SK-N-SH (cell line): ENCODE measurements around the gene MINDY1. TPM values are rescaled to one million over a fixed set of nuclear protein-coding genes. Genes with fewer than 3 reads are reported as not detected.
A peak's percentile ranks its signal among the peaks of the same experiment; 100 is the strongest.

Experiments
- CTCF ChIA-PET: fragments of 300-600, 350-600 bp; formaldehyde crosslinking; extraction: SDS; loops from one replicate; lab custom pipeline; 2021; lab: Yijun Ruan, JAX
- POLR2A ChIA-PET: fragments of 350-600 bp; sonication (Branson Sonifier 250); formaldehyde crosslinking; extraction: SDS; loops from one replicate; lab custom pipeline; 2020; ENCODE audit warnings: antibody characterized with exemption, inconsistent platforms; lab: Yijun Ruan, JAX
- DNase-seq: peaks from one replicate; pipeline ENCODE4 v3.0.0; 2012
- H2AFZ ChIP-seq: fragments of 200-600 bp; sonication (generic); 2 replicates; pipeline ENCODE4 v1.8.1; 2016; ENCODE audit warnings: antibody characterized with exemption, mild to moderate bottlenecking, low read depth
- H3F3A ChIP-seq: fragments of 200-600 bp; sonication (generic); replicated peaks from 2 replicates; pipeline ENCODE3; 2016; ENCODE audit warnings: antibody characterized with exemption, mild to moderate bottlenecking; ENCODE audit not compliant: insufficient read depth
- H3K27ac ChIP-seq, 2 experiments: fragments of 200-500 bp in 1 of 2; fragments of 200-600 bp in 1 of 2; sonication (Bioruptor generic) in 1 of 2; sonication (generic), shearing (Covaris generic) in 1 of 2; 2 replicates each; pipeline versions ENCODE4 v1.5.1 to v1.6.1; 2014 to 2016; ENCODE audit warnings: low read depth in 2 of 2, inconsistent platforms in 1 of 2, low read length in 1 of 2, mild to moderate bottlenecking in 1 of 2, mixed read lengths in 1 of 2
- H3K27me3 ChIP-seq: fragments of 200-600 bp; sonication (generic), shearing (Covaris generic); 2 replicates; pipeline ENCODE4 v1.6.1; 2016; ENCODE audit warnings: mixed run types; ENCODE audit not compliant: insufficient read depth
- H3K36me3 ChIP-seq, 2 experiments: fragments of 200-500 bp in 1 of 2; fragments of 200-600 bp in 1 of 2; sonication (Bioruptor generic) in 1 of 2; sonication (generic) in 1 of 2; replicated peaks in 1 of 2; 2 replicates each; pipeline versions ENCODE3 to v1.5.1; 2014 to 2016; ENCODE audit warnings: low read length in 1 of 2, mild to moderate bottlenecking in 1 of 2; ENCODE audit not compliant: insufficient read depth in 2 of 2, control insufficient read depth in 1 of 2
- H3K4me1 ChIP-seq, 2 experiments: fragments of 200-500 bp in 1 of 2; fragments of 200-600 bp in 1 of 2; sonication (Bioruptor generic) in 1 of 2; sonication (generic), shearing (Covaris generic) in 1 of 2; 2 replicates each; pipeline versions ENCODE4 v1.5.1 to v1.6.1; 2014 to 2016; ENCODE audit warnings: low read depth in 1 of 2, low read length in 1 of 2, mixed run types in 1 of 2; ENCODE audit not compliant: insufficient read depth in 2 of 2, control insufficient read depth in 1 of 2
- H3K4me2 ChIP-seq: fragments of 200-600 bp; sonication (generic), shearing (Covaris generic); 2 replicates; pipeline ENCODE4 v1.6.1; 2017; ENCODE audit warnings: mixed run types
- H3K4me3 ChIP-seq, 2 experiments: fragments of 200-500 bp in 1 of 2; fragments of 200-600 bp in 1 of 2; sonication (Bioruptor generic) in 1 of 2; sonication (generic), shearing (Covaris generic) in 1 of 2; 2 replicates each; pipeline versions ENCODE4 v1.5.1 to v1.8.1; 2014 to 2016; ENCODE audit warnings: low read depth in 2 of 2, inconsistent platforms in 1 of 2, low read length in 1 of 2, mild to moderate bottlenecking in 1 of 2, mixed read lengths in 1 of 2, moderate library complexity in 1 of 2
- H3K79me2 ChIP-seq: fragments of 200-600 bp; sonication (generic); 2 replicates; pipeline ENCODE4 v1.8.1; 2017; ENCODE audit warnings: mild to moderate bottlenecking; ENCODE audit not compliant: insufficient read depth
- H3K9ac ChIP-seq: fragments of 200-600 bp; sonication (generic); 2 replicates; pipeline ENCODE4 v1.6.1; 2017; ENCODE audit warnings: mixed run types
- H3K9me2 ChIP-seq: fragments of 200-600 bp; sonication (generic); 2 replicates; pipeline ENCODE4 v1.6.1; 2017; ENCODE audit warnings: mixed run types
- H3K9me3 ChIP-seq: fragments of 200-600 bp; sonication (generic); 2 replicates; pipeline ENCODE4 v1.6.1; 2017; ENCODE audit warnings: mixed run types, mild to moderate bottlenecking, moderate library complexity
- H4K20me1 ChIP-seq: fragments of 200-600 bp; sonication (generic); 2 replicates; pipeline ENCODE4 v1.6.1; 2017; ENCODE audit warnings: mild to moderate bottlenecking, mixed run types; ENCODE audit not compliant: insufficient read depth
- EZH2phosphoT487 ChIP-seq: fragments of 200-600 bp; sonication (generic); IDR thresholded peaks from 2 replicates; pipeline ENCODE4 v1.6.1; 2017; ENCODE audit warnings: low read depth, mixed run types, mild to moderate bottlenecking, antibody characterized with exemption, moderate library complexity, borderline replicate concordance
- FOXJ3 ChIP-seq: sonication (generic); formaldehyde crosslinking; IDR thresholded peaks from 2 replicates; pipeline ENCODE4 v1.5.1; 2020; ENCODE audit warnings: mild to moderate bottlenecking, missing genetic modification reagents
- GABPA ChIP-seq: IDR thresholded peaks from 2 replicates; pipeline ENCODE4 v1.4.0; 2012; ENCODE audit warnings: low read depth, mild to moderate bottlenecking
- JUND ChIP-seq: IDR thresholded peaks from 2 replicates; pipeline ENCODE4 v1.4.0; 2012
- NRF1 ChIP-seq: IDR thresholded peaks from 2 replicates; pipeline ENCODE4 v1.6.1; 2012; ENCODE audit warnings: low read depth, mild to moderate bottlenecking, low read length
- POLR2AphosphoS5 ChIP-seq: IDR thresholded peaks from 2 replicates; pipeline ENCODE4 v1.6.1; 2012; ENCODE audit warnings: low read depth, low read length
- RCOR1 ChIP-seq: fragments of 150-350 bp; IDR thresholded peaks from 2 replicates; pipeline ENCODE4 v1.6.1; 2017; ENCODE audit warnings: antibody characterized with exemption, low read length
- RXRA ChIP-seq: IDR thresholded peaks from 2 replicates; pipeline ENCODE4 v1.4.0; 2012; ENCODE audit warnings: low read depth, mild to moderate bottlenecking, borderline replicate concordance
- SMC3 ChIP-seq: IDR thresholded peaks from 2 replicates; pipeline ENCODE4 v1.6.1; 2012; ENCODE audit warnings: low read depth, low read length, improper control_type of control experiment
- YY1 ChIP-seq: IDR thresholded peaks from 2 replicates; pipeline ENCODE4 v1.4.0; 2012; ENCODE audit warnings: low read depth, mild to moderate bottlenecking
- WGBS: methylation state at CpG from one replicate; pipeline ENCODE4 v1.1.6; 2017; ENCODE audit warnings: low lambda C conversion rate; 5-methylcytosine and 5-hydroxymethylcytosine counted together
- polyA plus RNA-seq, 3 experiments: library from polyadenylated mRNA; depleted of rRNA; stranded (reverse); fragments of >200 nt; gene quantifications; 2 replicates each; pipeline ENCODE4 v1.2.3, GENCODE V29; 2012
- TF ChIP-seq, protein P1 (sequence below): IDR thresholded peaks from 2 replicates; pipeline ENCODE4; 2012
- TF ChIP-seq, protein P2 (sequence below): IDR thresholded peaks from 2 replicates; pipeline ENCODE4 v1.4.0; 2012; ENCODE audit warnings: low read depth, borderline replicate concordance

MINDY1 gene
- polyA plus RNA-seq, 1 of the 3 experiments (the other 2 are of a cell fraction): 6.0 TPM

DNA sequence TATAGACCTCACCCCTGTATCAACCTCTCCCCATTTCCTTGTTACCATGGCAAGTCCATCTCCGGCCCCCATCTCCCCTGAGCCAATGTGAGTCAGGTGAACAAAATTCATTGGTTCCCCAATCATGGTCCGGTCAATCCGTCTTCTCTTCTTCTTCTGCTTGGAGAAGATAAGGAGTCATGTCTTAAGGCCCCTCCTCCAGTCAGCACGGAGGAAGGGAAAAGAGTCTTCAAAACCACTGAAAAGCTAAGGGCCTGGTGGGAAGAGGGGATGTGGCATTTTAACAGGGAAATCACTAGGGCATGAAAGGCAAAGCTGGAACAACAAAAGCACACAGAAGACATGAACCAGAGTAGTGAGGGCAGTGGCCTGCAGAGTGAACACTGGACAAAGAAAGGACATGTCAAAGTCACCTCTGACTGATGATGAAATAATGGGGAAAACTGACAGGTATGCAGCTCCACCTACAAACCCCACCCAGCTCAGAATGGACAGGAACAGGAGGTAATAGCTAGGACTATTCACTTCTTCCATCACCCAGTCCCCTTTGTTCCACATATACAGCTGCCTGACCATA, 48.4 kb upstream of the MINDY1 start:
- H3K4me3 ChIP-seq: no peak overlapping the region
- H2AFZ ChIP-seq: no peak overlapping the region
- no peak overlapping the region for H3K27ac ChIP-seq
- POLR2A ChIA-PET: no interaction called here
- H3K9me3 ChIP-seq: no peaks in the 10 kb centered on the region
- H3K9me2 ChIP-seq: no peaks in the 10 kb centered on the region
- no peak overlapping the region for H3K9ac ChIP-seq
- CTCF ChIA-PET: interaction anchor here (1.0 kb wide), 1 partner anchor 30 kb away, joined by 6 read pairs; no protein-coding TSS in a partner anchor
- peaks cover 52% of the 10 kb centered on the region for H3K79me2 ChIP-seq
- WGBS: 86% methylated on average over 4 of the region's 4 CpGs
- H4K20me1 ChIP-seq: peaks cover 36% of the 10 kb centered on the region
- H3K4me1 ChIP-seq: peaks cover 7 to 23% of the 10 kb centered on the region in 2 experiments; a peak in 3 of 4 replicates
- peaks cover 56 to 65% of the 10 kb centered on the region in 2 experiments for H3K36me3 ChIP-seq
- no peaks in the 10 kb centered on the region for H3K27me3 ChIP-seq
- TF ChIP-seq, protein P1, sequence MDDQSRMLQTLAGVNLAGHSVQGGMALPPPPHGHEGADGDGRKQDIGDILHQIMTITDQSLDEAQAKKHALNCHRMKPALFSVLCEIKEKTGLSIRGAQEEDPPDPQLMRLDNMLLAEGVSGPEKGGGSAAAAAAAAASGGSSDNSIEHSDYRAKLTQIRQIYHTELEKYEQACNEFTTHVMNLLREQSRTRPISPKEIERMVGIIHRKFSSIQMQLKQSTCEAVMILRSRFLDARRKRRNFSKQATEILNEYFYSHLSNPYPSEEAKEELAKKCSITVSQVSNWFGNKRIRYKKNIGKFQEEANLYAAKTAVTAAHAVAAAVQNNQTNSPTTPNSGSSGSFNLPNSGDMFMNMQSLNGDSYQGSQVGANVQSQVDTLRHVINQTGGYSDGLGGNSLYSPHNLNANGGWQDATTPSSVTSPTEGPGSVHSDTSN: no peak
- TF ChIP-seq, protein P2, sequence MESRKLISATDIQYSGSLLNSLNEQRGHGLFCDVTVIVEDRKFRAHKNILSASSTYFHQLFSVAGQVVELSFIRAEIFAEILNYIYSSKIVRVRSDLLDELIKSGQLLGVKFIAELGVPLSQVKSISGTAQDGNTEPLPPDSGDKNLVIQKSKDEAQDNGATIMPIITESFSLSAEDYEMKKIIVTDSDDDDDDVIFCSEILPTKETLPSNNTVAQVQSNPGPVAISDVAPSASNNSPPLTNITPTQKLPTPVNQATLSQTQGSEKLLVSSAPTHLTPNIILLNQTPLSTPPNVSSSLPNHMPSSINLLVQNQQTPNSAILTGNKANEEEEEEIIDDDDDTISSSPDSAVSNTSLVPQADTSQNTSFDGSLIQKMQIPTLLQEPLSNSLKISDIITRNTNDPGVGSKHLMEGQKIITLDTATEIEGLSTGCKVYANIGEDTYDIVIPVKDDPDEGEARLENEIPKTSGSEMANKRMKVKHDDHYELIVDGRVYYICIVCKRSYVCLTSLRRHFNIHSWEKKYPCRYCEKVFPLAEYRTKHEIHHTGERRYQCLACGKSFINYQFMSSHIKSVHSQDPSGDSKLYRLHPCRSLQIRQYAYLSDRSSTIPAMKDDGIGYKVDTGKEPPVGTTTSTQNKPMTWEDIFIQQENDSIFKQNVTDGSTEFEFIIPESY: no peak
- TF ChIP-seq NRF1: no peak
- TF ChIP-seq RXRA: no peak
- TF ChIP-seq SMC3: no peak
- TF ChIP-seq RCOR1: no peak
- TF ChIP-seq GABPA: no peak
- no peak for TF ChIP-seq EZH2phosphoT487
- TF ChIP-seq FOXJ3: no peak
- no peak for TF ChIP-seq JUND
- TF ChIP-seq YY1: no peak
- DNase-seq: no peak
- no peak overlapping the region for H3K4me2 ChIP-seq
- peaks cover 34% of the 10 kb centered on the region for H3F3A ChIP-seq

DNA sequence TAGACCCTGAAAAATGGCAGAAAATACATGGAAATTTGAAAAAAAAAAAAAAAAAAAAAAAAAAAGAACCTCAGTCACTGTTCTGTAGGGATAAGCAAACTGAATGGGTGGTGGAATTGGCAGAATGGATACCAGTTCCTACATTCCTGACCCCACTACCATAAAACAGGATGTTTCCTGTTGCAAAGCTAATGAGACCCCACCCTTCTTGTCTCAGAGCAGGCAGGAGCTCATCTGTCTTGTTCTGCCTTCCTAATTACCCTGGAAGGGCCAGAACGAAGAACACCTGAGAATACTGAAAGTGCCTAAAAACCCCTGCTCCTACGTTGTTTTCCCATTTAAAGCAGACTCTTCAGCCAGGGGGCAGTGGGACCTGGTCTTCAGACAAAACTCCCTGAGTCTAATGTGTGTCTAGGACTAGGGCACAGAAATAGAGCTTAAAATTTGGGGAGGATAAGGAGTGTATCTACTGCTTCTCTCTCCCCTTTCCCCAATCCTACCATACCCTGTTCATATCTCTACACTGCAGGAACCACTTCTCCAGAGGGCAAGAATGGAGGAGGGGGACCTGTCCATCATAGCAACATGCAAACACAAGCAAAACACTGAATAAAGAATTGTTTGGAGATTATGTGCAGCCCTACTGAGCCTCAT, 44.8 kb upstream of the MINDY1 start:
- 0 out of 2 replicates have a peak, but pooled peaks have one; percentile 22 for TF ChIP-seq POLR2AphosphoS5
- TF ChIP-seq, protein P1: no peak
- TF ChIP-seq, all 33 proteins: peak for 1
- no peak overlapping the region for H3K4me2 ChIP-seq
- H3F3A ChIP-seq: peaks cover 28% of the 10 kb centered on the region
- no peaks in the 10 kb centered on the region for H3K9me3 ChIP-seq
- peak overlapping the region in 1 of 2 experiments; percentile 35; a peak in 1 of 4 replicates for H3K27ac ChIP-seq
- peaks cover 53 to 62% of the 10 kb centered on the region in 2 experiments for H3K36me3 ChIP-seq
- H3K4me1 ChIP-seq: peaks cover 0 to 18% of the 10 kb centered on the region in 2 experiments; a peak in 2 of 4 replicates
- no peak for DNase-seq
- H2AFZ ChIP-seq: no peak overlapping the region
- ChIA-PET POLR2A (interaction anchor here (1.7 kb wide), 1 partner anchor 8 kb away, joined by 6 read pairs; the partner anchor contains the start of genes CDC42SE1 and MLLT11), CTCF (interaction anchor here (1.4 kb wide), 1 partner anchor 51 kb away, joined by 3 read pairs; no protein-coding TSS in a partner anchor)
- no peak overlapping the region for H3K9ac ChIP-seq
- no peaks in the 10 kb centered on the region for H3K9me2 ChIP-seq
- 100% methylated on average over 2 of the region's 2 CpGs for WGBS
- H3K79me2 ChIP-seq: peaks cover 31% of the 10 kb centered on the region
- H4K20me1 ChIP-seq: peaks cover 12% of the 10 kb centered on the region
- H3K27me3 ChIP-seq: no peaks in the 10 kb centered on the region
- H3K4me3 ChIP-seq: no peak overlapping the region
